HG02571 (cell line): Measurements from ENCODE around the gene UBAC2.

Experiments used
- ATAC-seq: cut with Tn5 transposase; IDR thresholded peaks from one replicate; pipeline ENCODE4 v1.9.1; 2021; ENCODE audit warnings: mild to moderate bottlenecking, moderate library complexity; ENCODE audit not compliant: unreplicated experiment

UBAC2 gene, protein sequence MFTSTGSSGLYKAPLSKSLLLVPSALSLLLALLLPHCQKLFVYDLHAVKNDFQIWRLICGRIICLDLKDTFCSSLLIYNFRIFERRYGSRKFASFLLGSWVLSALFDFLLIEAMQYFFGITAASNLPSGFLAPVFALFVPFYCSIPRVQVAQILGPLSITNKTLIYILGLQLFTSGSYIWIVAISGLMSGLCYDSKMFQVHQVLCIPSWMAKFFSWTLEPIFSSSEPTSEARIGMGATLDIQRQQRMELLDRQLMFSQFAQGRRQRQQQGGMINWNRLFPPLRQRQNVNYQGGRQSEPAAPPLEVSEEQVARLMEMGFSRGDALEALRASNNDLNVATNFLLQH

GRCh38 chr13:99200432-99201167, at the start of gene UBAC2:
Gene UBAC2, plus strand, starts transcription at chr13:99200854. Its CDS starts 55 bp downstream, at chr13:99200909.
- peak; percentile 79 for ATAC-seq

DNA sequence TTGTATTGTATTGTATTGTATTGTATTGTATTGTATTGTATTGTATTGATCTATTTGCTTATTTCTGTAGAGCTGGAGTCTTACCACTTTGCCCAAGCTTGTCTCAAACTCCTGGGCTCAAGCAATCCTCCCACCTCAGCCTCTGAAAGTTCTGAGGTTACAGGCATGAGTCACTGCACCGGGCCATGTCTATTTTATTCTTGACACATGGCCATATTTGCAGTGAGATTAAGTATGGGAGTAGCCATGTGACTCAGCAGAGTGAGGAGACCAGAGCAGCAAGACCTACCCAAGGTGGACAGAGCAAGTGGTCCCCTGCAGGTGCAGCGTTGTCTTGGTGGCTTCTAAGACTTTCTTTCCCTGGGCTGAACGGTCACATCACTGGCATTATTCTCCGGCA, 49.1 kb upstream of the UBAC2 start:
- peak; percentile 87 for ATAC-seq

- no peak for ATAC-seq
Observed at GRCh38 chr13:99153219-99153618, 47.4 kb upstream of the UBAC2 start.

GRCh38 chr13:99154064-99154463, 46.6 kb upstream of the UBAC2 start:
- ATAC-seq: no peak

DNA sequence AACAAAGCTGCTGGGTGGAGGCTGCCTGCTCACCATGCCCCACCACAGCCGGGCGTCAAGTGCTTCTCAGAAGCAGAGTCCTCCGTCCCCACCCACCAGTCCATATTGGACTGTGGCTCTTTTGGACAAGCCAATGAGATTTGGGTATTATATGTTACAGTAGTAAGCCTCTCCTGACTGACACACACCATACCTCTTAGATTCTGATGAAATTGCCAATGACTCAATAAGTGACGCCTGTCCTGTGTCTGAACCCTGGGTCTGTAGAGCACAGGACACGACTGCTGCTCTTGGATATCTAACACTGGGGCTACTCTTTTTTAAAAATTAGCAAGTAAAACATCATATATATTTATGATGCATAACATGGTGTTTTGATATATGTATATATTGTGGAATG, 44.8 kb upstream of the UBAC2 start:
- ATAC-seq: no peak

- no peak for ATAC-seq
Observed at GRCh38 chr13:99157046-99157445, 43.6 kb upstream of the UBAC2 start.

- no peak for ATAC-seq
Observed at GRCh38 chr13:99158846-99159245, 41.8 kb upstream of the UBAC2 start.

- ATAC-seq: no peak
Observed at GRCh38 chr13:99159331-99160061, 41.2 kb upstream of the UBAC2 start.

DNA sequence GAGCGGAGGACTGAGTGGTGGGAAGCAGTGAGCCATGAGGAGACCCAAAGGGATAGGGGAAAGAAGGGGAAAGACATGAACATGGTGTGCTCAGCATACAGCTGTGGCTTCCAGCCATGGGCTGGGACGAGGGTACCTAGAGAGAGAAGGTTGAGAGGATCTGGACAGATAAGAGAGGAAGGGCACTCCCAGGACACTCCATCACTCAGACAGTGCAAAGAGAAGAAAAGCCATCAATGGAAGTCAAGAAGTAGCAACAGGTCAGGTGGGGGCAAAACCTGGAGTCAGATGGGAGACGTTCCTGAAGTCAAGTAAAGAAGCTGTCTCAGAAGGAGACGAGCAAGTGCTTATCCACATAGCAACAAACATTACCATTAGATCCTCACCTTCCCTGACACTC, 40.2 kb upstream of the UBAC2 start:
- no peak for ATAC-seq

DNA sequence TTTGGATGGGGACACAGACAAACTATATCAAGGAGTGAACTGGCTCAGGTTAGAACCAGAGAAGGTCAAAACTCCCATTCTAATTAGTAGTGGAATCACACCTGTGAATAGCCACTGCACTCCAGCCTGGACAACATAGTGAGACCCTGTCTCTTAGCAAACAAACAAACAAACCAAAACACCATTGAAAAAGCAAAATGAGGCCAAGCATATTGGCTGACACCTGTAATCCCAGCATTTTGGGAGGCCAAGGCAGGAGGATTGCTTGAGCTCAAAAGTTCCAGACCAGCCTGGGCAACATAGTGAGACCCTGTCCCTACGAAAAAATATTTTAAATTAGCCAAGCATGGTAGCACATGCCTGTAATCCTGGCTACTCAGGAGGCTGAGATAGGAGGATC, 39.1 kb upstream of the UBAC2 start:
- ATAC-seq: no peak

- ATAC-seq: no peak
Observed at GRCh38 chr13:99162567-99163361, 37.9 kb upstream of the UBAC2 start.

- ATAC-seq: no peak
Observed at GRCh38 chr13:99164226-99164625, 36.4 kb upstream of the UBAC2 start.

- no peak for ATAC-seq
Observed at GRCh38 chr13:99165753-99166587, 34.7 kb upstream of the UBAC2 start.

- ATAC-seq: no peak
Observed at GRCh38 chr13:99172951-99173350, 27.7 kb upstream of the UBAC2 start.

- ATAC-seq: no peak
Observed at GRCh38 chr13:99173606-99174005, 27.0 kb upstream of the UBAC2 start.

GRCh38 chr13:99174533-99175100, 26.0 kb upstream of the UBAC2 start:
- ATAC-seq: no peak

GRCh38 chr13:99176309-99177276, 24.1 kb upstream of the UBAC2 start:
- peak; percentile 77 for ATAC-seq

DNA sequence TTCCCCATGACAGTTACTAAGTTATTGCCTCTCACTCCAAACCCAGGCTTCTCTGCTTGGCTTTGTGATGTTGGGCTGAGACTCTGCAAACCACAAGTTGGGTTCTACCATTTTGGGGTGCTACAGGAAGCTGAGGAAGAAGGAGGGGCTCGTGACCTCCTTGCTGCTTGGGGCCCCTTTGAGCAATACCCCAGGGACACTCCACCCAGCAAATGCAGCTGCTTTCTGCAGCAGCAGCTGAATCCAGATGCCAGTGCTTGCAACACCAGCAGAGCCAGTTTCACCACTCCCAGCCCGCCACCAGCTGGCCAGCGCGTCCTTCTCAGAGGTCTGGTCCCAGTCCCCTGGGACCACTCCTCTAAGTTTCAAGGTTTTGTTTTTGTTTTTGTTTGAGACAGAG, 22.0 kb upstream of the UBAC2 start:
- ATAC-seq: peak; percentile 54
